ENCODE results near the gene SHB. TPM values are rescaled to one million over a fixed set of nuclear protein-coding genes. Genes with fewer than 3 reads are reported as not detected.
A peak's percentile ranks its signal among the peaks of the same experiment; 100 is the strongest.

Gene SHB
- total RNA-seq, 1 donor: 2.2 TPM

DNA sequence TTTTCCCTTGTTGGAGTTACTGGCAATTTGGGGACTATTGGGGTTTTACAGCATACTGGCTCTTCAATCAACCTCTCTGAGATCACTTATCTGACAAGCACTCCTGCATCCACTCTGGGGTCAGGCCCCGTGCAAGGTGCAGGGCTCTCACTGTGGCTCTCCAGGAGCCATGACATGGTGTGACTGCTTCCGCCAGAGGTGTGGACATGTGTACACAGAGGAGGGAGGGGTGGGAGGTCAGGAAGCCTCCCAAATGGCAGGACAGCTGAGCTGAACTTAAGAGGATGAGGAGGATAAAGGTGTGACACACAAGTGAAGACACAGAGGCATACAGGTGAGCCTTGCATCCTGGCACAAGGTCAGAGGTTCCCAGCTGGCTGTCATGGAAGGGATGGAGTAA, 24.3 kb downstream of the SHB start:
- DNase-seq (ENCODE audit: low read depth in 2 of 3, low spot score in 2 of 3): no peak

DNA sequence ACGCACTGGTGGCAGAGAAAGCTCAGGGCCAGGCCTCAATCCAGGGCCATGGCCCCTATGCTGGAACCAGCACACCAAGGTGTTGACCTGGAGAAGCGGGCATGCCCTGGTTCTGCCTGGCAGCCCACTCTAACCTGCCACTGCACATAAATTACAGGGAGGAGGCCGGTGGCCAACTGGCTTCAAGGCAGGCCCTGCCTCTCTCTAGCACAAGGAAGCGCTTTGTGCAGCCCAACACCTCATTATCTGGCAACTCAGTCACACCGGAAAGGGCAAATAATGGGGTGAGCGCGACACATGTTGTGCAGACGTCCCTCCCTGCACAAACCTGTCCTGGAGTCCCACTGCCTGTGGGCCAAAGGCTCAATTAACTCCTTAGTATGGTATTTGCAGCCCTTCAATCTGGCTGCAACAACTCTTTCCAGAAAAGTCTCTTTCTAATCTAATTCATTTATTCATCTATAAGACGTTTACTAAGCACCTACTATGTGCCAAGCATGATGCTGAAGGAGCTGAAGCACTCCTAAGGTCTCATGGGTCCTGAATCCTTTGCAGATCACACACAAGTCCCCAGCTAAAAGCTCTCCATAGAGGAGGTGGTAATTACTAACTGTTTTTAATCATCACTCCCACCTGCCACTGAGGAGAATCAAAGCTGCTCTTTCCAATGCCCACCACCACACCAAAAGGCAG, 24.9 kb downstream of the SHB start:
- DNase-seq (ENCODE audit: low read depth in 2 of 3, low spot score in 2 of 3): no peak

DNA sequence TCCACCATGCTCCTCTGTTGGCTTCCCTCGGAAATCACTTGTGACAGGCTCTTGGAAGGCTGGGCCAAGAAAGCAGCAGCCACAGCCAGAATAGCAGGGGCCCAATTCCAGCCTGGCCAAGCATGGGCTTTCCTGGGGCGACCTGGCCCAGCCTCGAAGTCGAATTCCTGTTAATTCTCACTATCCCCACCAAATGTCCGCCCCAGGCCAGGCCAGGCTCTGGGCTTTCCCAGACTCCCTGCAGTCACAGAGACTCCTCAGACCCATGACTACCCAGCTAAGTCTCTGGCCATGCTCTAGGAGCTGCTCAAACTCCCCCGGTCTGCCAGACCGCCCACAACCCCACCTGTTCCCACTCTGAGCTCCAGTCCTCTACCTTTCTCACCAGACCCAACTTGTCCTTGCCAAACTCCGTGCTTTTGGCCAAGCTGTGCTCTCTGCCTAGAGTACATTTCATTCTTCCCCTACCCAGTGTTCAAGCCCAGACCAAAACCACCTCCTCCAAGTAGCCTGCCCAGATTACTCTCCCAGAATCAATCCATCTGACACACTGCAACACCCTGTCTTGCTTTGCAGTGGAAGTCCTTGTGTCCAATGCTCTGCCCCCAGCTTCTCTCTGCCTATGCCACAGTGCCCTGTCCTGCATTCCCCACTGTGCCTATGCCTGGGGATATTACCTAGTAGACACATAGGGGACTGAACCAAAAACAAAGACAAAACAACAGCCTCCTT, 26.2 kb downstream of the SHB start:
- DNase-seq (ENCODE audit: low read depth in 2 of 3, low spot score in 2 of 3): no peak

DNA sequence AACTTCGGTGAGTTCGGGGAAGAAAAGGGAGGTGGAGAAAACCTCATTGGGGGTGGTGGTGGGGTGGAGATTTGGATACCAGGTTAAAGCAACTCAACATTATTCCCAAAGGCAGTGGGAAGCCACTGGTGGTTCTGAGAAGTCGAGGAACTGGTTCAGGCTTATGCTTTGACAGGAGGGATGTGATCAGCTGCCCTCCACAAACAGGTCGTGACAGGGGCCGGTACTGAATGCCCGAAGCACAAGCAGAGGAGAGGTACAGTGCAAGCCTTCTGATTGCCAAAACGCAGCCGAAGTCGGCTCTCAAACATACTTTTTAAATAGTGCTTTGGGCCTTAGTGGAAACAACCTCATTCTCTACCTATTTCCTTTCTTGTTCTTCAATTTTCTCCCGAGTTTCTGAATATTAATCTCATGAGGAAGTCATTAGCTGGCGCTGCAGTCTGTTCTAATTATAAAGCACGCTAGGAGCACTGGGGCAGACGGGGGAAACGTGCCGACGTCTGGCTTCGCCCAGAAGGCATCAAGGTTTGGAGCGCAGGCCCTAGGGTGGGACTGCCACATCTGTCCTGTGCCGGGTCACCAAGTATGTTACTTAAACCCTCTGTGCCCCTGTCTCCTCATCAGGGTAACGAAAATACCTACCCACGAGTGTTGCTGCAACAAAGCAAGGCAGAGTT, 27.3 kb downstream of the SHB start:
- DNase-seq (ENCODE audit: low read depth in 2 of 3, low spot score in 2 of 3): no peak

DNA sequence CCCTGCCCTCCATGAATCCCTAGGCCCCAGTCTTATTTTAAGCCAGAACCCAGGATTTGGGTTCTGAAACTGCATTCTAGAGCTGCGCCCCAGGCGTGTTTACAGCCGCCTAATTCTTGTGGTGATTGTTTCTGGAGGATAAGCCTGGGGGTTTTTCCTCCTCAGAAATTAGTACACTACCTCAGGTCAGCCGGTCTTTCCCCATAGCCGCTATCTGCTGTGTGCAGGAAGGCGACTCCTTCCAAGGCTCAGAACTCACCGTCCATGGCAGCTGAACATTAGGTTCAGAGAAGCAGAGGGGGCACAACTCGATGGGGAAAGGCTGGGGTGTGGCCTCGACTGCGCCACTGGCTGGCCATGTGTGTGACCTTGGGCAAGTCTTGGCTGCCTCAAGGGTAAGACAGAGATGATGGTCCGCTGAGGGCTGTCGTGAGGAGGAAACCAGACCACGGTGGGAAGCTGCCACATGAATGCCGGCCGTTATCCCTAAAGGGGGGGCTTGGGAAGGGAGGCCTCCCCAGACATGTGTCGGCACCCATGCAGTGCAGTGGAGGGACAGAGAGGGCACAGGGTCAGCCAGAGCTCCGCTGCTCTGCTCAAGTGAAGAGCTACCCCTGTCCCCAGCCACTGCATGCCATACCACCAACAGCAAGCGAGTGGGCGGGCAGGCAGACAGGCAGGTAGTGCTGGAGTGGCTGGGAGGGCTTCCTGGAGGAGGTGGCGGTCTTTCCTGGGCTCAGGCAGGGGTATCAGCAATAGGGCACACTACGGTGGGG, 28.9 kb downstream of the SHB start:
- no peak for DNase-seq (ENCODE audit: low read depth in 2 of 3, low spot score in 2 of 3)

DNA sequence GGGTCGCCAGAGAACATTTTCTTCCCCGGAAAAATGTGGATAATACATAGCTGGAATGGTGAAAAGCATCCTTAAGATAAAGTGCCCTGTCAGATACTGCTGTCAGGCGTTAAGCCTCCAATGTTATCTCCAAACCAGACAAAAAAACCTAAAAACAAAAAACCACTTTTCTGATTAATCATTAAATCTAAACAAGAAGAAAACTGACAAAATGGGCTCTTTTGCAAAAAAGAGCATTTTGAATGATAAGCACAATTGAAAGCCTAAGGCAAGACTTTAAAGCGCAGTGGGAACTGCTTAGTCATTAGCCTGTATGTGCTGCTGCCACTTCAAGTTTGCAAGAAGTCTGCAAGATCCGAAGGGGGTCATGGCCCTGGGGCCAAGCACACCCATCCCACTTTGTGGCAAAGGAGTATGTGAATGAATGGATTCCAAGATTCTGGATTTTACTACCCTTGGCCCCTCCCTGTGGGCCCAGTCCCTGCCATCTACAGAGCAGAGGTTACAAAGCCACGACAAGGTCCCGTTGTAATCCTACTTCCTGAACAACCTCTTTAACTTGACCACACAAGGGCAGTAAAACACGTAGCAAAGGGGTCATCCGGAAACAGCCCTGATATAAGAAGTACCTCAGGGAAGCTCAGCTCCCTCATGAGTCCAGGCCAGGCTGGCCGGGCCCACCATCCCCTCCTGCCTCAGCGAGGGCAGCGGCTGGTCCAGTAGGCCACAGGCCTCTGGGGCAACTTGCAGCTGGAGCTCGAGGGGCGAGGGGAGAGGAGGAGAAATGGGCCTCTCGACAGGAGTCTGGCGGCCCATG, 29.7 kb downstream of the SHB start:
- peak in 1 of 3 donors; percentile 53 for DNase-seq (ENCODE audit: low read depth in 2 of 3, low spot score in 2 of 3)

DNA sequence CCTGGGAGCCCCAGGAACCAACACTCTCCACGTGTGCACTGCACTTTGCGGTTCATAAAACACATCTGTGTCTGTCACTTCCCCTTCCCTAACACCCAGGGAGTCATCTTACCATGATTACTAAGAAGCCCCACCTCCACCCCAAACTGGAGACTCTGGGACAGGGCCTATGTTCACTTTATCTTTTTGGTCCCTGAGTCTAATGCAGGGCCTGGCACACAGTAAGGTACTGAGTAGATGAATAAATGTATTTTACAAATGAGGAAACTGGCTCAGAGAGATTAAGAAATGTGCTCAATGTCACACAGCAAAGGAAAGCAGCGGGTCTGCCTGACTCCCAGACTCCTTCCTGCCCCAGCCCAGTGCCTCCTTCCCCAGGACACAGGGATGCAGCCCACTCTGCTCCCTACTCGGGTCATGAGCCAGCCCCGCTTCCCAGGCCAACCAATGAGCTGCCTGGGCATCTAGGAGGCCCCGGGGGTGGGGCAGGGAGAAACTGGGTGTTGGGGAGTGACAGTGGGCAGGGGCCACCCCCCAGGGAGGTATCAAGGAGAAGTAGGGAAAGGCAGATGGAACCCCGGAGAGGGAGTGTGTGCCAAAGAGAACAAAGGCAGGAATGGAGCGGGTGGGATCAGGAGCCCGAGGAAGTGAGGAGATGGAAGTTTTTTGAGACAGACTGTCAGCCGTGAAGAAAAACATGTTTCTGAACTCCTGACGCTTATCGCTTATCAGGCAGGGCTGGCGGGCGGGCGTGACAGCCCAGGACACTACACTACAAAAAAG, 30.5 kb downstream of the SHB start:
- DNase-seq (ENCODE audit: low read depth in 2 of 3, low spot score in 2 of 3): peak in 1 of 3 donors; percentile 28

DNA sequence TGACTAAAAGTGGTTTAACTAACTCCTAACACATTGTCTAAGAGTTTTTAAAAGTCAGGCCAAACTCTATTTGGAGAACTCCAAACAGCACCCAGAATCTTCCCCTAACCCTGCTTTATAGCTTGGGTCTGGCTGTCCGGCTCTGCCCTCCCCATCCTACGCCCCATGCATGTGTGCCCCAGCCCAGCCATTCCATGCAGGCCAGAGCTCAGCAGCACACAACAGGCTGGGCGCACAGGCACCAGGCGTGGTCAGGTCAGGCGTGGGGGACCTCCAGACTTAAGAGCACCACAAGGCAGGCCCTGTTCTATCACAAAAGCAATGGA, 31.1 kb downstream of the SHB start:
- no peak for DNase-seq (ENCODE audit: low read depth in 2 of 3, low spot score in 2 of 3)

DNA sequence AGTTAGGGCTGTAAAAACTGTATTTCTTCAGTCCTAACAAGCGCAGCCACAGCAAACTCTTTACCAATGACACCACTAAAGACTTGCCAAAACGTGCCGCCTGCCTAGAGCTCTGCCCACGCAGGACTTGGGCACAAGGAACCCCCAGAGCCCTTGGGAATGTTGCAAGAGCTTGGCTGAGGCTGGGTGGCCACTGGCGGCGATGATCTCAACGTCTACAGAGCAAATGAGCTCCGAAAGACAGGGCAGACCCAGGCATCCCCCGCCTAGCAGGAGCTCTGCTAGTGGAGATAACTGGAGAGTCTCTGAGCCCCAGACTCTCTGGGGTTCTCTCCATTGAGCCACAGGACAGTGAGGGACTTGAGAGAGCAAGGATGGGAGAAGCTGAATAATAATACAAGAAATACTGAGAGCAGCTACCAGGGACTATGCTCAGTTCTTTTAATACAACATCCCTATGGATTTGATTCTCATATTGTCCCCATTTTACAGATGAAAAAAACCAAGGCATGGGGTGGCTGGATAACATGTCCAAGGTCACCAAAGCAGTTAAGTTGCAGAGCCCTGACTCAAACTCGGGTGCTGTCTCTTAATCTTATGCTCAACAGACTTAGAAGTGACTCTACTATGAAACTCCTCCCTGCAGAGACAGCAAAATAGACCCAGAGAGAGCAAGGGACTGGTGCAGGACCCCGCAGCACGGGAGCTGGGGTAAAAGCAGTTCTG, 32.5 kb downstream of the SHB start:
- no peak for DNase-seq (ENCODE audit: low read depth in 2 of 3, low spot score in 2 of 3)

DNA sequence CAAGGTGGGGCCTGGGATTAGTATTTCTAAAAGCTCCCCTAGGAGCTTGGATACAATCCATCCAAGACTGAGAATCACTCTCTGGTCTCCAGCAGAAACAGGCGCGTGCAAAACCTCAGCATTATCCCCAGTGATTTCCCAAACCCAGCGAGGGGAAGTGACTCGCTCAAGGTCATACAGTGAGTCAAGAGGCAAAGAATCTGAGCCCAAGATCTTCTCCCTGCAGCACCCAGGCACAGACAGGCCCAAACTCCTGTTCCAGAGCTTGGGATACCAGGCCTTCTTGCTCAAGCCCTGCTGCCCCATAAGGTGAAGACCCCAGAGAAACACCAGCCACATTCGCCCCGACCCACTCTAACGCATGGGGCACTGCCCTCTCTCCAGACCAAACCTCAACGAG, 33.2 kb downstream of the SHB start:
- DNase-seq (ENCODE audit: low read depth in 2 of 3, low spot score in 2 of 3): no peak

DNA sequence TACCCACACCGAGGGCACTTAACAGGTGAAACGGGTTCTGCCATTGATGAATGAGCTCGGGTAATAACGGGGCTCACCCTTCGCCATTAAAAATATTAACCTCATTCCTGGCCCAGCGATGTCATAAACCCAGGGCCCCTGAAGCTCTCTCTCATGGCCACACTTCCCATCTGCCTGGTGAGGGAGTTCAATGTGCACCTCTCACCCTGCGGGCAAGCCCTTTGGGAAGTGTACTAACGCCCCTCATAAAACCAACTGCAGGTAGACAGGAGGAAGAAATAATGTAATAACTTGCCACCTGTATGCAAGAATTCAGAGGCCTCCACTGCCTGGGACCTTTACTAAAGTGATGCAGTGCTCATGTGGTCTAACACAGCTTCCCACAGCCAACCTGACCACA, 35.1 kb downstream of the SHB start:
- no peak for DNase-seq (ENCODE audit: low read depth in 2 of 3, low spot score in 2 of 3)

DNA sequence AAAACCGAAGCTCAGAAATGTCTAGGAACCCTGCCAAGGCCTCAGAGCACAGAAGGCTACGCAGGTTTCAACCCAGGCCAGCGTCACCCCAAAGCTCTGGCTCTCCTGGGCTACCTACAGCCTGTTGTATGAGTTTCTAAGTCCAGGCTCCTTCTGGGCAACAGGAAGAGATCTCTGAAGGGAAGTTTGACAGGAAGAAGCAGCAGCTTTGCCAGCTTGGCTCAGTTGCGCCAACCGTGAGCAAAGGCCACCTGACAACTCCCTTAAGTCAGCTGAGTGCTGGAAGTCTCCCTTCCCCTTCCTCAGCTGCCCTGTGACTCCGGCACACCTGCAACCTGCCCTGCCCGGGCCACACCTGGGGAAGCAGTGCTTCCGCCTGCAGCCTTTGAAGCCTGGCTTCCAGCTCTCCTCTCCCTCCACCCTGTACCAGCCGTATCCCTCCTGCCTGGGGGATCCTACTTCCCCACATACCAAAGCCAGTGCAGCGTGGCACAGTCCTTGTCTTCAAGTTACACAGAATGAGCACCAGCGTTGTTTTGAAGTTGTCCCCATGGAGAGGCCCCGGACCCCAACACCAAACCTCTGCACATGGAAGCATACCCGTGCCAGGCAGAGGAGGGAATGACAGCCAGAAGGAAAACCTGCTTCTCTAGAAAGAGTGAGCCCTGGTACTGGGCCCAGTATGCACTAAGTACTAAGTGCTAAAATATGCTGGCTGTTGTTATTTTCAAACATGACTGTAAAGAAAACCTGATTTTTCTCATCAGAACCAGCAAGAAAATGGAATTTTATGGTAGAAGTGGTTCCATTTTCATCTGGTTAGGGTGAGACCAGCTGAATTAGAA, 36.5 kb downstream of the SHB start:
- no peak for DNase-seq (ENCODE audit: low read depth in 2 of 3, low spot score in 2 of 3)

DNA sequence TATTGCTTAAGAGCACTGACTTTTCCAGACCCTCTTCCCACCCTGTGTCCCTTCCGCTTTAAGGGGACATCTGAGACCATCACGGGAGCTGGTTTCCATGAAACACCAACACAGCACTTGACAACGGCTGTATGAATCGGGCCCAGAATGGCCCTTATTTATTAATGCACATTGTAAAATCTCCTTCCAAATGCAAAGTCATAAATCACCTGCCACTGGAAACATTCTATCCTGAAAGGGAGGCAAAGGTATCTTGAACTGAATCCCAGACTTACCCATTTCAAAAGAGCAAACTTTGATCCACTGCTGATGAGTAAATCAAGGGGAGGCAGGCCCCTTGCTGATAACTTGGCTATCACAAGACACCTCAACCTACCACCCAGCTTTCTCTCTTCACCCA, 37.4 kb downstream of the SHB start:
- DNase-seq (ENCODE audit: low read depth in 2 of 3, low spot score in 2 of 3): no peak

DNA sequence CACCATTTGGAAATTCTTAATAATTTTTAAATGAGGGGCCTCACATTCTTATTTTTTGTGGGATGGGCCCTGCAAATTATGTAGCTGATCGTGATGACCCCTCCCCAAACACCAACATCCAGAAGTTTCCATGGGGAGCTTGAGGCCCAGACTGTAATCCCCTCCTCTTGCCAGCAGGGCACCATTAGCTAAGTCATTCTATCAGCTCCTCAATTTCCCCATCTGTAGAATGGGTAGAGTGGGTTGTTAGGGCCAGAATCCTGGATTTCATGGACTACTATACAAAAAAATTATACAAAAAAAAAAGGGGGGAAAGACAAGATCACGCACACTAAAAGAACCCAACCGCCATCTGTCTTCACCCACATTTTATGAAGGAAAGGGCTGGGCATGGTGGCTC, 38.4 kb downstream of the SHB start:
- DNase-seq (ENCODE audit: low read depth in 2 of 3, low spot score in 2 of 3): no peak

DNA sequence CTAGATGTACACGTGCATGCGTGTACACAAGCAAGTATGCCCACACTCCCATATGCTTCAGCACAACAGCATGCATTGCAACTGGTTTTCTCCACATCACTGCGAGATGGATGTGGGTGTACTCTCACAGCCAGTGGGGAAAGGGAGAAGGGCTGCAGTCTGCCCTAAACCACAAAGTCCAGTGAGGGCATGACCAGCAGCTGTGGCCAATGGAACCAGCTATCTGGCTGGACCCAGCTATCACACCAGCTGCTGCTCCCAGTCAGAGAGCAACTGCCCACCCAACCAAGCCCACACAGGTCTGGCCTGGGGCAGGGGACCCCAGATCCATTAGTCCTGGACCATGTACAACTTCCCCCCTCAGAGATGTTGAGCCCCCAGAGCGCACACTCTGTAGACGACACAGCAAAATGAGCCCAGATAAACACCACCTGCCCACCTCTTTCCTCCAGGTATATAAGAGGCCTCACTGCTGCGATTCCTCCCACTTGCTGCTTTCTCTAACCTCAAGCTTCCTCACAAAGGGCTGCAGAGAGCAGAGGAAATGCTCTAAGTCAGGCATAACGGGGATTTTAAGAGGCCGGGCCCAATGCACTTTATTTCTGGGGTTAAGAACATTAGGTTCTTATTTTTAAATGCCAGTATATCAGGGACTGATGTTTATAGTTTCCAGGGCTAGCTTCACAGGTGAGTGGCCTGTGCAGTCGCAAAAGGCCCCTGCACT, 39.0 kb downstream of the SHB start:
- peak in 1 of 3 donors; percentile 38 for DNase-seq (ENCODE audit: low read depth in 2 of 3, low spot score in 2 of 3)

DNA sequence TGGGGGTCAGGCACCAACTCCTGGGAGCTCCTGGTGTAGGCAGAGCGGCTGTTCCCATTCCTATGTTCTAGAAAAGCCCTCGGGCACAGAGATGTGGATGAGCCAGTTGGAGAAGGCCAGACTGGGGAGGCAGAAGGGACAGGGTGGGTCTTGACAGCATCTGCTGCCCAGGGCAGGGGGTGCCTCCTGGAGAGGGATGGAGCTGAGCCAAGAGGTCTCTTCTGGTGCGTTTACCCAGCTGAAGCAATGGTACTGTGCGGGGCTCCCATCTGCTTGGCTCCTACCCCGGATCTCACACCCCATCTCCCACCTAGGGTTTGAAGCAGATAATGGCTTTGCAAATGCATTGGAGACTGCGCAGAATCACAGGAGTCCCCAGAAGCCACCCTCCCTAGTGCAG, 41.3 kb downstream of the SHB start:
- DNase-seq (ENCODE audit: low read depth in 2 of 3, low spot score in 2 of 3): no peak

DNA sequence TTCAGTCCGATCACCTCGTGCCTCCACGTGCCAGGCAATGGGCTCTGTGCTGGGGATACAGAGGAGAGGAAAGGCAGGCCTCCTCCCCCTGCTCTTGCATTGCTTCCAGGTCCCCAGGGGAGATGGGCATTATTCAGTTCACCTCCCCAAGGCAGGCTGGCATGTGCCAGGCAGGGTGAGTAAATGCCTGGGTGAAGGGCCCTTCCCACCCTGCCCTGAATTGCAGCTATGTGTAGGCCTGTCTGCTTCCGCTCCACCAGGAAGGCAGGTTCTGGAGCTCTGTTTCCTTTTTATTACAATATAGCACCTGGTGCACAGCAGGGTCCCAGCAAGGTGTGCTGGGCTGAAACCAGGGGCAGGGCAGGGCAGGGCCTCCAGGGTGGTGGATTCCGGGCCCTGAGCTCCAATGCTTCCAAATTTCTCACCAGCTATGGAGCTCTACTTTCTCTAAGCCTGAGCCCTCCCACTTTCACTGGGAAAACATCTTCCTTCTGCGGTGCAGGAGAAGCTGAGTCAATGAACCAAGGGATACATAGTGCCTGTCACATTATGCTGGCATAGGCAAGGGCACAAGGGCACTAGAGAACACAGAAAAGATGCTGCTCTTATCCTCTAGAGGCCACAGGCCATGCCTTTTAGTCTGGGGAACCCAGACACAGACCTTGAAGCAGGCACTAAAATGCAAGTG, 42.0 kb downstream of the SHB start:
- DNase-seq (ENCODE audit: low read depth in 2 of 3, low spot score in 2 of 3): no peak

Measured in hematopoietic multipotent progenitor cell (in vitro differentiated cells).